Smooth muscle cell (in vitro differentiated cells): ENCODE data around the gene VIT. TPM values are rescaled to one million over a fixed set of nuclear protein-coding genes. Genes with fewer than 3 reads are reported as not detected.

Experiments
- DNase-seq: peaks from one replicate; lab custom pipeline; 2025; ENCODE audit not compliant: unreplicated experiment; lab: John Stamatoyannopoulos, UW
- H2AFZ ChIP-seq: fragments of 200-600 bp; sonication (generic); 2 replicates; pipeline ENCODE4 v1.6.0; 2016; ENCODE audit warnings: antibody characterized with exemption, low read depth, mild to moderate bottlenecking
- H3F3A ChIP-seq: fragments of 200-600 bp; sonication (generic); 2 replicates; pipeline ENCODE4 v1.6.0; 2017; ENCODE audit warnings: antibody characterized with exemption, low read depth
- H3K27ac ChIP-seq: fragments of 200-600 bp; sonication (generic); 2 replicates; pipeline ENCODE4 v1.5.1; 2016; ENCODE audit warnings: low read depth, mild to moderate bottlenecking
- H3K27me3 ChIP-seq: fragments of 200-600 bp; sonication (generic); 2 replicates; pipeline ENCODE4 v1.6.1; 2016; ENCODE audit warnings: low read depth, mild to moderate bottlenecking
- H3K36me3 ChIP-seq: fragments of 200-600 bp; sonication (generic); 2 replicates; pipeline ENCODE4 v1.5.1; 2016; ENCODE audit warnings: low read depth
- H3K4me1 ChIP-seq: fragments of 200-600 bp; sonication (generic); 2 replicates; pipeline ENCODE4 v1.5.1; 2016; ENCODE audit warnings: low read depth
- H3K4me2 ChIP-seq: fragments of 200-600 bp; sonication (generic); 2 replicates; pipeline ENCODE4 v1.6.0; 2016; ENCODE audit warnings: mild to moderate bottlenecking
- H3K4me3 ChIP-seq: fragments of 200-600 bp; sonication (generic); 2 replicates; pipeline ENCODE4 v1.5.1; 2016; ENCODE audit warnings: mild to moderate bottlenecking
- H3K79me2 ChIP-seq: fragments of 200-600 bp; sonication (generic); 2 replicates; pipeline ENCODE4 v1.6.0; 2016; ENCODE audit warnings: low read depth, mild to moderate bottlenecking
- H3K9ac ChIP-seq: fragments of 200-600 bp; sonication (generic); 2 replicates; pipeline ENCODE4 v1.6.0; 2016; ENCODE audit warnings: low read depth
- H3K9me3 ChIP-seq: fragments of 200-600 bp; sonication (generic); replicated peaks from 2 replicates; pipeline ENCODE4 v1.5.1; 2016; ENCODE audit warnings: low read depth
- H4K20me1 ChIP-seq: fragments of 200-600 bp; sonication (generic); 2 replicates; pipeline ENCODE4 v1.6.0; 2016; ENCODE audit warnings: low read depth
- CTCF ChIP-seq: fragments of 200-600 bp; sonication (generic); IDR thresholded peaks from 2 replicates; pipeline ENCODE4 v1.5.1; 2017; ENCODE audit warnings: borderline replicate concordance, mild to moderate bottlenecking, antibody characterized with exemption; ENCODE audit not compliant: insufficient read depth, poor library complexity, severe bottlenecking
- WGBS: methylation state at CpG from one replicate; pipeline ENCODE4 v1.1.7; 2016; ENCODE audit warnings: low lambda C conversion rate; 5-methylcytosine and 5-hydroxymethylcytosine counted together
- polyA plus RNA-seq: library from polyadenylated mRNA; unstranded; fragments of >200 nt; fragmentation: Nextera tagmentation; extraction: Ambion mirVana; gene quantifications from 2 replicates; pipeline ENCODE4 v1.2.1, GENCODE V29; 2016
- total RNA-seq: library from RNA; depleted of rRNA; stranded (reverse); fragments of >200 nt; gene quantifications from 2 replicates; pipeline ENCODE4 v1.2.3, GENCODE V29; 2014

Gene VIT
- total and polyA plus RNA-seq, 2 experiments from 2014 or later = 0.13 TPM; not detected in 1

GRCh38 chr2:36818542-36818941 lies 122.0 kb downstream of the VIT start:
- Histone ChIP-seq H3K9me3 (no peaks in the 10 kb centered on the region), H3K36me3 (no peaks in the 10 kb centered on the region), H3K4me2 (no peak overlapping the region), H4K20me1 (no peaks in the 10 kb centered on the region), H2AFZ (no peak overlapping the region), H3K4me3 (no peak overlapping the region), H3K27me3 (no peaks in the 10 kb centered on the region), H3K4me1 (no peaks in the 10 kb centered on the region), H3F3A (no peaks in the 10 kb centered on the region), H3K79me2 (no peaks in the 10 kb centered on the region), H3K27ac (no peak overlapping the region), H3K9ac (no peak overlapping the region)
- DNase-seq = no peak
- whole genome bisulfite sequencing = 85% methylated on average over 2 of the region's 2 CpGs
- TF ChIP-seq CTCF = no peak

- Histone ChIP-seq H3K79me2 (no peaks in the 10 kb centered on the region), H3K9ac (no peak overlapping the region), H3K4me1 (peaks cover 3% of the 10 kb centered on the region), H3F3A (no peaks in the 10 kb centered on the region), H3K4me3 (no peak overlapping the region), H4K20me1 (no peaks in the 10 kb centered on the region), H3K27ac (no peak overlapping the region), H3K36me3 (no peaks in the 10 kb centered on the region), H2AFZ (no peak overlapping the region), H3K9me3 (no peaks in the 10 kb centered on the region), H3K27me3 (no peaks in the 10 kb centered on the region), H3K4me2 (no peak overlapping the region)
- 69% methylated on average over 4 of the region's 4 CpGs for WGBS
- no peak for DNase-seq
- no peak for TF ChIP-seq CTCF
These were observed 122.7 kb downstream of the VIT start for GRCh38 chr2:36819095-36819711.

GRCh38 chr2:36820942-36821605 lies 124.6 kb downstream of the VIT start:
- H2AFZ ChIP-seq = no peak overlapping the region
- peaks cover 4% of the 10 kb centered on the region for H3K4me1 ChIP-seq
- no peaks in the 10 kb centered on the region for H3K27me3 ChIP-seq
- H3K4me3 ChIP-seq = no peak overlapping the region
- no peak overlapping the region for H3K27ac ChIP-seq
- 86% methylated on average over 7 of the region's 7 CpGs for WGBS
- H3K79me2 ChIP-seq = no peaks in the 10 kb centered on the region
- H3K36me3 ChIP-seq = no peaks in the 10 kb centered on the region
- no peak for TF ChIP-seq CTCF
- H3K9me3 ChIP-seq = no peaks in the 10 kb centered on the region
- no peak overlapping the region for H3K9ac ChIP-seq
- H3K4me2 ChIP-seq = no peak overlapping the region
- no peak for DNase-seq
- H3F3A ChIP-seq = no peaks in the 10 kb centered on the region
- no peaks in the 10 kb centered on the region for H4K20me1 ChIP-seq

GRCh38 chr2:36823862-36824261 lies 127.4 kb downstream of the VIT start:
- H4K20me1 ChIP-seq = no peaks in the 10 kb centered on the region
- no peaks in the 10 kb centered on the region for H3K27me3 ChIP-seq
- H3K4me3 ChIP-seq = no peak overlapping the region
- DNase-seq = no peak
- no peaks in the 10 kb centered on the region for H3K9me3 ChIP-seq
- H3K4me2 ChIP-seq = no peak overlapping the region
- peaks cover 4% of the 10 kb centered on the region for H3K4me1 ChIP-seq
- no peaks in the 10 kb centered on the region for H3F3A ChIP-seq
- no peak overlapping the region for H3K9ac ChIP-seq
- H3K27ac ChIP-seq = no peak overlapping the region
- 93% methylated on average over 10 of the region's 10 CpGs for WGBS
- no peak overlapping the region for H2AFZ ChIP-seq
- TF ChIP-seq CTCF = no peak
- no peaks in the 10 kb centered on the region for H3K36me3 ChIP-seq
- no peaks in the 10 kb centered on the region for H3K79me2 ChIP-seq
